GM18867 (cell line): ENCODE data around the gene MMP10.
A peak's percentile ranks its signal among the peaks of the same experiment; 100 is the strongest.

Source experiments
- ATAC-seq: cut with Tn5 transposase; IDR thresholded peaks from one replicate; pipeline ENCODE4 v1.9.1; 2021; ENCODE audit warnings: mild to moderate bottlenecking, moderate library complexity; ENCODE audit not compliant: unreplicated experiment

MMP10 gene

GRCh38 chr11:102780491-102780918 is at the start of gene MMP10:
Gene MMP10, minus strand, starts transcription at chr11:102780628. Its CDS starts 37 bp downstream, at chr11:102780591.
- peak; percentile 57 for ATAC-seq

GRCh38 chr11:102829316-102830000 is 49.0 kb upstream of the MMP10 start:
- no peak for ATAC-seq

- ATAC-seq = no peak
Observed at GRCh38 chr11:102824556-102824955, 44.1 kb upstream of the MMP10 start.

- ATAC-seq = no peak
Observed at GRCh38 chr11:102819491-102819890, 39.1 kb upstream of the MMP10 start.

- no peak for ATAC-seq
Observed at GRCh38 chr11:102813484-102813883, 33.1 kb upstream of the MMP10 start.

GRCh38 chr11:102812188-102812587 is 31.8 kb upstream of the MMP10 start:
- ATAC-seq = no peak

GRCh38 chr11:102810950-102811660 is 30.7 kb upstream of the MMP10 start:
- no peak for ATAC-seq

GRCh38 chr11:102809971-102810370 is 29.5 kb upstream of the MMP10 start:
- ATAC-seq = no peak

- ATAC-seq = peak; percentile 77
Observed at GRCh38 chr11:102807921-102808320, 27.5 kb upstream of the MMP10 start.

GRCh38 chr11:102806296-102806695 is 25.9 kb upstream of the MMP10 start:
- no peak for ATAC-seq

- ATAC-seq = no peak
Observed at GRCh38 chr11:102802341-102802740, 21.9 kb upstream of the MMP10 start.

- no peak for ATAC-seq
Observed at GRCh38 chr11:102800767-102801166, 20.3 kb upstream of the MMP10 start.

GRCh38 chr11:102799681-102800340 is 19.4 kb upstream of the MMP10 start:
- ATAC-seq = no peak

- no peak for ATAC-seq
Observed at GRCh38 chr11:102798012-102798746, 17.8 kb upstream of the MMP10 start, which contains the start of gene MMP1. Gene MMP1, minus strand, starts transcription at chr11:102798160. Its CDS starts 68 bp downstream, at chr11:102798092.

GRCh38 chr11:102794382-102794781 is 14.0 kb upstream of the MMP10 start:
- ATAC-seq = peak; percentile 94

- ATAC-seq = no peak
Observed at GRCh38 chr11:102793677-102794290, 13.4 kb upstream of the MMP10 start.

GRCh38 chr11:102792604-102793003 is 12.2 kb upstream of the MMP10 start:
- no peak for ATAC-seq

- no peak for ATAC-seq
Observed at GRCh38 chr11:102791271-102792036, 11.0 kb upstream of the MMP10 start.

- no peak for ATAC-seq
Observed at GRCh38 chr11:102788334-102788995, 8.0 kb upstream of the MMP10 start.
